DOHH2 (cell line): ENCODE measurements around the gene C1QTNF5.

ENCODE experiments used
- H3F3A ChIP-seq: fragments of 200-600 bp; sonication (generic), shearing (Covaris generic); 2 replicates; pipeline ENCODE4 v1.6.0; 2016; ENCODE audit warnings: antibody characterized with exemption, mild to moderate bottlenecking; ENCODE audit not compliant: control insufficient read depth, insufficient read depth
- H3K27ac ChIP-seq: fragments of 200-600 bp; sonication (generic); 2 replicates; pipeline ENCODE4 v1.5.1; 2014; ENCODE audit warnings: low read depth, mild to moderate bottlenecking, low read length, moderate library complexity
- H3K27me3 ChIP-seq: fragments of 200-600 bp; sonication (generic); 2 replicates; pipeline ENCODE4 v1.6.1; 2014; ENCODE audit warnings: mild to moderate bottlenecking, low read length, mixed read lengths; ENCODE audit not compliant: control insufficient read depth
- H3K36me3 ChIP-seq: fragments of 200-600 bp; sonication (generic); 2 replicates; pipeline ENCODE4 v1.6.1; 2014; ENCODE audit warnings: mild to moderate bottlenecking, low read length, moderate library complexity, mixed read lengths; ENCODE audit not compliant: control insufficient read depth
- H3K4me1 ChIP-seq: fragments of 200-600 bp; sonication (generic); 2 replicates; pipeline ENCODE4 v1.6.1; 2014; ENCODE audit warnings: mild to moderate bottlenecking, low read length, mixed read lengths; ENCODE audit not compliant: control insufficient read depth
- H3K4me2 ChIP-seq: fragments of 200-600 bp; sonication (generic); 2 replicates; pipeline ENCODE4 v1.6.0; 2014; ENCODE audit warnings: mild to moderate bottlenecking, low read length, moderate library complexity
- H3K4me3 ChIP-seq: fragments of 200-600 bp; sonication (generic); 2 replicates; pipeline ENCODE4 v1.5.1; 2014; ENCODE audit warnings: mild to moderate bottlenecking, low read length, mixed read lengths
- H3K79me2 ChIP-seq: fragments of 200-600 bp; sonication (generic); 2 replicates; pipeline ENCODE4 v1.6.1; 2014; ENCODE audit warnings: mild to moderate bottlenecking, low read length, mixed read lengths; ENCODE audit not compliant: control insufficient read depth
- H3K9me2 ChIP-seq: fragments of 200-600 bp; sonication (generic); replicated peaks from 2 replicates; pipeline ENCODE4 v1.6.1; 2014; ENCODE audit warnings: mild to moderate bottlenecking, low read length, mixed read lengths; ENCODE audit not compliant: control insufficient read depth
- H3K9me3 ChIP-seq: fragments of 200-600 bp; sonication (generic); 2 replicates; pipeline ENCODE4 v1.6.1; 2014; ENCODE audit warnings: antibody characterized with exemption, low read length, mixed read lengths; ENCODE audit not compliant: control insufficient read depth, insufficient read depth
- H4K20me1 ChIP-seq: fragments of 200-600 bp; sonication (generic); 2 replicates; pipeline ENCODE4 v1.6.0; 2014; ENCODE audit warnings: low read depth, mild to moderate bottlenecking, antibody characterized with exemption, low read length, moderate library complexity; ENCODE audit not compliant: control insufficient read depth, insufficient read depth
- CTCF ChIP-seq: fragments of 200-600 bp; sonication (generic); IDR thresholded peaks from one replicate; pipeline ENCODE4 v1.5.1; 2014; ENCODE audit warnings: antibody characterized with exemption, mild to moderate bottlenecking, low read depth, low read length; ENCODE audit not compliant: poor library complexity, severe bottlenecking
- EZH2phosphoT487 ChIP-seq: fragments of 200-600 bp; sonication (generic); IDR thresholded peaks from 2 replicates; pipeline ENCODE4 v1.6.1; 2017; ENCODE audit warnings: borderline replicate concordance, mild to moderate bottlenecking, antibody characterized with exemption, low read length, moderate library complexity, mixed read lengths

C1QTNF5 gene

GRCh38 chr11:119359365-119360214 lies 18.9 kb upstream of the C1QTNF5 start:
- no peaks in the 10 kb centered on the region for H3K9me3 ChIP-seq
- H3K79me2 ChIP-seq: peaks cover 35% of the 10 kb centered on the region
- H3K27me3 ChIP-seq: peaks cover 4% of the 10 kb centered on the region; the same call in 1 of the 2 replicates
- H3K27ac ChIP-seq: no peak overlapping the region
- 0 out of 2 replicates have a peak, but pooled peaks cover 7% of the 10 kb centered on the region for H3F3A ChIP-seq
- TF ChIP-seq CTCF (no peak), EZH2phosphoT487 (no peak)
- H4K20me1 ChIP-seq: no peaks in the 10 kb centered on the region
- peaks cover 55% of the 10 kb centered on the region for H3K36me3 ChIP-seq
- peaks cover 78% of the 10 kb centered on the region for H3K4me1 ChIP-seq
- H3K4me3 ChIP-seq: no peak overlapping the region
- no peaks in the 10 kb centered on the region for H3K9me2 ChIP-seq
- peak overlapping the region; percentile 41 for H3K4me2 ChIP-seq

GRCh38 chr11:119357074-119357473 lies 16.4 kb upstream of the C1QTNF5 start:
- Histone ChIP-seq H3K79me2 (peaks cover 18% of the 10 kb centered on the region), H4K20me1 (no peaks in the 10 kb centered on the region), H3K4me3 (no peak overlapping the region; the same call in 1 of the 2 replicates), H3K27ac (no peak overlapping the region), H3K27me3 (no peaks in the 10 kb centered on the region), H3K4me2 (peak overlapping the region; percentile 86), H3K4me1 (peaks cover 57% of the 10 kb centered on the region), H3K9me2 (no peaks in the 10 kb centered on the region), H3F3A (0 out of 2 replicates have a peak, but pooled peaks cover 8% of the 10 kb centered on the region), H3K36me3 (peaks cover 58% of the 10 kb centered on the region), H3K9me3 (no peaks in the 10 kb centered on the region)
- TF ChIP-seq EZH2phosphoT487: no peak
- TF ChIP-seq CTCF: no peak

GRCh38 chr11:119356349-119357031 lies 15.8 kb upstream of the C1QTNF5 start:
- H3F3A ChIP-seq: 0 out of 2 replicates have a peak, but pooled peaks cover 5% of the 10 kb centered on the region
- peaks cover 51% of the 10 kb centered on the region for H3K4me1 ChIP-seq
- peaks cover 58% of the 10 kb centered on the region for H3K36me3 ChIP-seq
- H3K4me3 ChIP-seq: peak overlapping the region; percentile 72
- no peaks in the 10 kb centered on the region for H3K27me3 ChIP-seq
- no peaks in the 10 kb centered on the region for H3K9me2 ChIP-seq
- TF ChIP-seq EZH2phosphoT487 (no peak), CTCF (peak; percentile 97)
- no peaks in the 10 kb centered on the region for H3K9me3 ChIP-seq
- no peaks in the 10 kb centered on the region for H4K20me1 ChIP-seq
- H3K79me2 ChIP-seq: peaks cover 12% of the 10 kb centered on the region
- H3K4me2 ChIP-seq: peak overlapping the region; percentile 86
- H3K27ac ChIP-seq: no peak overlapping the region
